ENCODE measurements around the gene GAS7. TPM values are rescaled to one million over a fixed set of nuclear protein-coding genes. Genes with fewer than 3 reads are reported as not detected.
"Not testable (repeated sequence)": the region's sequence is repeated elsewhere in the genome, so short reads cannot be mapped to it uniquely, and the experiment has no call there.

The GAS7 gene
- total RNA-seq, 1 donor from 2014 or later = 431 TPM

DNA sequence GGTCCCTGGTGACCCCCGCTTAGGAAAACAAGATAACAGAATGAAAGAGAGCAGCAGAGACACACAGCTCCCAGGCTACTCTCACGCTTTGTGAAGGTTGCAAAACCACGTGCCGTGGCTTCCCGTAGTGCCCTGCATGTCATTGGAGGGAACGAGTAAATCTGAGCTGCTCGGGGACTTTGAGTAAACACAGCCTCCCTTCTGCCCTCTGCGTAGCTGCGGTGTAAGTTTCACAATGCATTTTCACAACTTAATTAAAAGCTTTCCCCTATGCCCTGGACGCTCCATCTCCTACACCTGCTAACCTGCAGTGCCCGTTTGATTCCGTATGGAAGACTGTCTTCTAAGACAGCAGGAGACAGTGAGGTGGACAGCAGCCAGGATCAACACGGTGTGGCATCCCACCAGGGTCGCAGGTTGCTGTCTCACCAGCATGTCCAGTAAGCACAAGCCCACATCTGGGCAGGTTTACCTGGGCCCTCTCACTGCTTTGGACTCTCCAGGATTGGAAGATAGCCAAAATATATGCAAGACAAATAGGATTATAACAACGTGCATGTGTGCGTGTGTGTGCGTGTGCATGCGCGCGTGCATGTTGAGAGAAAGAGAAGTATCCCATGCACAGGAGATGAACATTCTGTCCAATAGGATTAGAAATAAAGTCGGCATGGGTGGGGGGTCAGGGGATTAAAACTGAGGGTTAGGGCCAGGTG, 177.0 kb downstream of the GAS7 start:
- intact Hi-C loops (cut with DNase I) = no loop called here
- DNase-seq (ENCODE audit: low spot score) = no peak
- ATAC-seq = peak; percentile 81

DNA sequence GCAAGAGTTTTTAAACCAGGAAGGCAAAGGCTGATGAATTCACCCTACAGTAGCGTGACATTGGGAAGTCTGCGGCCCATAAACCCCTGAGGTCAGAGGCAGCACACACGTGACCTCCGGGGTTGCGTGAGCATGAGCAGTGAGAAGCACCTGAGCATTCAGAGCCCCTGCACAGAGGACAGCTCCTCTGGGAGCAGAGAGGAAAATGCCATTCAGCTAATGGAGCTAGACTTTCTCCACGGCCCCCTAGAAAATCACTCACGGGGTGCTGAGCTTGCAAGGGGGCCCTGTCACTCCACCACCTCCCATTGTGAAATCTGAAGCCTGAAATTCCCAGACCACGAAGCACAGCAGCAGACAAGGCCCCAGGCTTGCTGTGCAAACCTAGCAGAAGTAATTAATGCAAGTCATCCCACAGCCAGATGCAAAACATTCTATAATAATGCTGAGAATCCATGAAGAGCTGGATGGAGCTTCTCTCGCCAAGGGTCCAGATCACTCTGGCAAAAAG, 178.4 kb downstream of the GAS7 start:
- ATAC-seq = peak; percentile 21
- no peak for DNase-seq (ENCODE audit: low spot score)
- intact Hi-C loops (cut with DNase I) = no loop called here

GRCh38 chr17:10018461-10018891, 179.9 kb downstream of the GAS7 start:
- peak; percentile 21 for ATAC-seq
- no peak for DNase-seq (ENCODE audit: low spot score)
- intact Hi-C loops (cut with DNase I) = no loop called here

- ATAC-seq; intact Hi-C loops (cut with DNase I): not testable (repeated sequence)
- DNase-seq (ENCODE audit: low spot score) = peak; percentile 31
Observed at GRCh38 chr17:10016958-10017570, 181.3 kb downstream of the GAS7 start.

- DNase-seq (ENCODE audit: low spot score) (peak; percentile 38), ATAC-seq (peak; percentile 47)
- intact Hi-C loops (cut with DNase I) = no loop called here
Observed at GRCh38 chr17:10013365-10014112, 184.9 kb downstream of the GAS7 start.

GRCh38 chr17:10010752-10011151, 187.7 kb downstream of the GAS7 start:
- ATAC-seq (no peak), DNase-seq (ENCODE audit: low spot score) (peak; percentile 19)
- intact Hi-C loops (cut with DNase I) = no loop called here

DNA sequence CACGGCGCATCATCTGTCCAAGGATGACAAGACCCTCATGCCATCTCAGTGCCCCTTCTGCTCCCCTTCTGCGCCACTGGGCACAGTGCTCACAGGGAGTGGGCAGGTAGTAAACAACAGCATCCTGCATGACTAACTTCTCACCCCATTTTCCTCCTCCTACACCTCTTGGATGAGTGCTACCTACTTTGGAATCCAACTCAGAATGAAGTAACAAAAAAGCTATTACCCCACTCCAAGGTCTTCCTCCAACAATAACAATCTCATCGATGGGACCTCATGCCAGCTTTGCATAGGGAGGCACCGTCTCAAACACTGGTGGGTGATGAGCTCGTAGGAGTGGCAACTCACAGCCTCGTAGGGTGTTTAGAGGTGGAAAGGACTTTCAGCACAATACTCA, 194.7 kb downstream of the GAS7 start:
- intact Hi-C loops (cut with DNase I) = no loop called here
- no peak for ATAC-seq
- DNase-seq (ENCODE audit: low spot score) = peak; percentile 27

- intact Hi-C loops (cut with DNase I); ATAC-seq: not testable (repeated sequence)
- DNase-seq (ENCODE audit: low spot score) = peak; percentile 37
Observed at GRCh38 chr17:10002567-10003360, 195.6 kb downstream of the GAS7 start.

GRCh38 chr17:10001306-10001873, 197.0 kb downstream of the GAS7 start:
- ATAC-seq (peak; percentile 49), DNase-seq (ENCODE audit: low spot score) (no peak)
- intact Hi-C loops (cut with DNase I) = no loop called here

GRCh38 chr17:9999919-10000695, 198.3 kb downstream of the GAS7 start:
- DNase-seq (ENCODE audit: low spot score) (no peak), ATAC-seq (no peak)
- intact Hi-C loops (cut with DNase I) = no loop called here

- ATAC-seq = no peak
- intact Hi-C loops (cut with DNase I) = no loop called here
- DNase-seq (ENCODE audit: low spot score) = no peak
Observed at GRCh38 chr17:9998060-9998459, 200.3 kb downstream of the GAS7 start.

DNA sequence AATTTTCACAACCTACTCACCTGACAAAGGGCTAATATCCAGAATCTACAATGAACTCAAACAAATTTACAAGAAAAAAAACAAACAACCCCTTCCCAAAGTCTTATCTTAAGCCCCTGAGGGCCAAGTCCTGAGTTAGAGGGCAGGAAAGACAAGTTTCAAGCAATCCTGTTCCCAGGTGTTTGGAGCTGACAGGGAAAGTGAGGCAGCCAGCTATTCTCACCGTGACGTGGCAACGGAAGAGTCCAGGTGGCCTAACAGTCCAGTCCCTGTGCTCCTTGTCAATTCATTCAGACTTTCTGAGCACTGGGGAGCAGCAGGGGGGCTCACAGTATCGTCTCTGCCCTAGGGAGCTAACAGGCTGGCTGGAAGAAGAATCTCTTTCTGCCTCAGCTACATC, 203.6 kb downstream of the GAS7 start:
- ATAC-seq (no peak), DNase-seq (ENCODE audit: low spot score) (no peak)
- intact Hi-C loops (cut with DNase I) = no loop called here

DNA sequence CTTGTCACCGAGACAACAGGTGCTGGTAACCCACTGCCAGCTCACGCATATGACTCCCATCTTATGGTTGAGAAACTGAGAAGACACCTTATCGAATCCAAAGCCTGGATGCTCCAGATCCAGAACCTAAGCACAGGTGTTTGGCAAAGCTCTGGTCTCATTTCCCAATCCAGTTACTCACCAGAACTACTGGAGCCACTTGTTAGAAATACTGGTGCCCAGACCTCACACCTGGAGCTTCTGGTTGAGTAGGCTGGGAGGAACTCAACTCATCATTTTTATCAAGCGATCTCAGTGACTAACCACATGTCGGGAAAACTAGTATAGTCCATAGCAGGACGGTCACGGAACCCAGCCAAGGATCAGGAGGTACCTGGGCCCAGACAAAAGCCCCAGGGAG, 206.6 kb downstream of the GAS7 start:
- intact Hi-C loops (cut with DNase I) = no loop called here
- no peak for DNase-seq (ENCODE audit: low spot score)

GRCh38 chr17:9991351-9991750, 207.1 kb downstream of the GAS7 start:
- no peak for DNase-seq (ENCODE audit: low spot score)
- intact Hi-C loops (cut with DNase I) = no loop called here
- no peak for ATAC-seq

More for the DNA sequence above, 206.6 kb downstream of the GAS7 start:
- ATAC-seq = no peak

GRCh38 chr17:9987779-9988585, 210.4 kb downstream of the GAS7 start:
- ATAC-seq (peak; percentile 28), DNase-seq (ENCODE audit: low spot score) (no peak)
- intact Hi-C loops (cut with DNase I) = no loop called here

DNA sequence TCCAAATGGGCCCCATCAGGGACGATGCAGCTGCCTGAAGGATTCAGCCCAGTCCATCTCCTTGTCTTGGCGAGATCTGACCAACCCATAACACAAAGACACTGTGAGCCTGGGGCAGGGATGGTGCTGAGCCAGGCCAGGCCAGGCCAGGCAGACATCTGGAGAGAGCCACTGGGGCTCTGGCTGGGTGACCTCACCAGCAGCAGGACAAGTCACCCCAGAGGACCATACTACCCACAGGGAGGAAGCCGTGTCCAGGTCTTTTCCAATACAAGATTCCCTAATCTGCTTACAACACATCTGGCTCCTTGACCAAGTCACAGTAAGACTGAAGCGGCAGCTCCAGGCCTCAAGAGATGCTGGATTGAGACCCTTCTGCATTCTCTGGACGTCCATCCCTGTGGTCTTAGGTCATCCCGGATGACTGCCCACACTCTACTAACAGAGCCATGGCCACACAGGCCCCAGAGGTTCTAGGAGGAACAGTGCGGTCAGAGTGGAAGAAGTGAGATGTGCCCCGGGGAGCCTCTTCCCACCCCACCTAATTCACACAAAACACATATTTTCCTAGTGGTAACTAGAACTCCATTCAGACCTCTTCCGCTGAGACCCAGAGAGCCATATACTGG, 211.5 kb downstream of the GAS7 start:
- intact Hi-C loops (cut with DNase I) = no loop called here
- no peak for DNase-seq (ENCODE audit: low spot score)
- peak; percentile 89 for ATAC-seq

GRCh38 chr17:9985646-9986045, 212.8 kb downstream of the GAS7 start:
- no peak for ATAC-seq

More at GRCh38 chr17:9985646-9986045, 212.8 kb downstream of the GAS7 start:
- DNase-seq (ENCODE audit: low spot score) = no peak
- intact Hi-C loops (cut with DNase I) = no loop called here

Data from sciatic nerve (tissue), 2 donors.